Activated T-cell treated with anti-CD3 and anti-CD28 coated beads, Interleukin-2, amount 50 U/mL, for 48 hours (primary cell): ENCODE data around the gene NRCAM.

Experiments used
- DNase-seq, 2 experiments: peaks; one replicate each; pipeline ENCODE4 v3.0.0-alpha.2; 2020

NRCAM gene

DNA sequence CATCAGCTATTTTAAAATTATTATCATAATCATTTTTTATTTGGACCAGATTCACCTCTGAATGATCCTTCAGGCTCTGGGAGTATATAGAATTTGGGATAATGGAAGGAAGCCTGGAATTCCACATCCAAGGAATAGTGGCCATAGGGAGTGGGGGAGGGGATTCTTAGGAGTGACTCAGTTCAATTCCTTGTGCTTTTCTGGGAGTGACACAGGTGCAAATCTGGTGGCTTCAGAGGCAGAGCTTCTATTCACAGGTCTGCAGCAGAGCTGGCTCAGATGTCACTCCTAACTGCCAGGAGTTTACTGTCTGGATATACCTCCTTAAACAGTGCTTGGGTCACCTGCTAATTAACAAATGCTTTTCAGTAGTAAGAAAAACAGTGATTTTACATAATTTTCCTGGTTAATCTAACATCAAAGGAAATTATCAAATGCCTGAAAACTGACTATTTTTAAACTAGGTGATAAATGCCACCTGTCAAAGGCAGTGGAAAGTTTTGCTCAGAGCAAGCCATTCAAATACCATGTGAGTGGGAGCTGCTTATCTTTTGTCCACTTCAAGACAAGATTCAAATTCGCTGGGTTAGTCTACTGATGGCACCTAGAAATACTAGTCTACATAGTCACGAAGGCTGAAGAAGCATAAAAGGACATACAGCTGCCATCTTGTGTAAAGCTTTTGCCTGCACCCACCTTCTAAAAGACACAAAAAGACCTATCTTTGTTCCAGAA, 219.4 kb downstream of the NRCAM start:
- no peak for DNase-seq

DNA sequence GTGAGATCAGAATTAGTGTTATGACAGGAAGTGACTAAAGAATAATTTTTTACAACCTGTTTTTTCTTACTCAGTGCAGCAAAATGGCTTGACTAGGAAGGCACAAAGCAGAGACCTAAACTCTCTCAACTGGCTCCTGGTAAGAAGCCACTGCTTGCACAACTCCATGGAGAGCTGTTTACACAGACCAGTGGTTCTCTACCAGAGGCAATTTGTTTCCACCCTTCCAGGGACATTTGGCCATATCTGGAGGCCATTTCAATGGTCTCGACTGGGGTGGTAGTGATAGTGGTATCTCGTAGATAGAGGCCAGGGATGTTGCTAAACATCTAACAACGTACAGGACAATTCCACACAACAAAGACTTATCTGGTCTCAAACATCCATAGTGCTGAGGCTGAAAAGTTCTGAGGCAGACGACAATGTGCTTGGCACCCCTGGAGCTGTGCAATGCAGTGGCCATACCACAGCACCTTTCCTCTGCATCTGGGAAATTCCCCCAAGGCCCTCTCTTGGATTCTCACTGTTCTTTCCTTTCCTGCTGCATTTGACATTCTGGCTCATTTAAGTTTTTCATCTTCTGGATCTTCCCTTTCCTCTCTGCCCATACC, 220.7 kb downstream of the NRCAM start:
- DNase-seq, result no peak

DNA sequence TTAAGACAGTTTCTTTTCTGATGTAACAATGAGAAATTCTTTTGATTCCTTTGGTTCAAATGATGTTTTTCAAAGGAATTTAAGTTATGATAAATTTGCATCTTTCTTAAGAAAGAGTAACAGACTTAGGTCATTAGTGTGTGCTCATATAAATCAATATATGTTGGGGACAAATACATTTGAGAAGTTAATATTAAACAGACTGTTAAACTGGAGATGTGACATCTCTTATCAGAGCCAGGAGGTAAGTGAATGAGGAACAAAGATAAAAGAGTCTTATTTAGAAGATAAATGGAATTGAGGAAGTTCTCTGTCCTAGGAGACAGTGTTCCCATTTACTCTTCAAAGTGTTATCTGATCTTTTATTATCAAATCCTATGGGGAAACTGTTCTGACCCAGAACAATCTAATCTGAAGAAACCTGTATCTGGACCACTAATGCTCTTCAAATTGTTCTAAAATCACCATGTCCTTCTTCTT, 221.2 kb downstream of the NRCAM start:
- DNase-seq, result no peak

DNA sequence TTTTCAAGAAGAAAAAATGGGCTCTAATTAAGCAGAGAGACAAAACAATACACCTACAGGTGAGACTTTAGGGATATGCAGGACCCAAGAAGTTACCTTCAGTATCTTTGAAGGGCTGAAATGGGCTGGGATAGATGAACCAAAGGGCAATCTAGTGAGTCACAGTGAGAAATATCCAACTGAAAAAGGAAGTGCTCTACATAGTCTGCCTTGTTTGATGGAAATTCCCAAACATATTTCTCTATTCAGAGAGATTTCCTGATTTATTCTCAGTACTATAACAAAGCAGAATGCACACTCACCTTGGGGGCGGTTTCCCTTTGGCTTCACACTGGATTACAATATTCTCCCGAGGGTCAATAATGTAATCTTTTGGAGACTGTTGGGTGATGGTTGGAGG, 222.0 kb downstream of the NRCAM start:
- no peak for DNase-seq

DNA sequence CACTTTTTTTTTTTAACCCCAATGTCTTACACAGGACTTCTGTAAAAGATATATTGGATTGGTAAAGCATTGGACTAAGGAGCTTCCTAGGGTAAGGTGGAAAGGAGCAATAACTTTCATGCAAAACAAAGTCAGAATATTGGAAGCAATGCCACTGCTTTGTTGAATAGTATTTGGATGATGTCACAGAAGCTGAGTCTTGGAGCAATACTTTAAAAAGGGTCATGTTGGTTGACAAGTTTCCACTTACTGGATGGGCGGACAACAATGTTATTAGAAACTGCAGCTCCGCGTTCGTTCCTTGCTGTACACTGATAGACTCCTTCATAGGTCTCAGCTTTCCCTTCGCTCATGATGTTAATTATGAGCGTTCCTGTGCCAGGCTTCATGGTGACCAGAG, 224.2 kb downstream of the NRCAM start:
- DNase-seq, result no peak

DNA sequence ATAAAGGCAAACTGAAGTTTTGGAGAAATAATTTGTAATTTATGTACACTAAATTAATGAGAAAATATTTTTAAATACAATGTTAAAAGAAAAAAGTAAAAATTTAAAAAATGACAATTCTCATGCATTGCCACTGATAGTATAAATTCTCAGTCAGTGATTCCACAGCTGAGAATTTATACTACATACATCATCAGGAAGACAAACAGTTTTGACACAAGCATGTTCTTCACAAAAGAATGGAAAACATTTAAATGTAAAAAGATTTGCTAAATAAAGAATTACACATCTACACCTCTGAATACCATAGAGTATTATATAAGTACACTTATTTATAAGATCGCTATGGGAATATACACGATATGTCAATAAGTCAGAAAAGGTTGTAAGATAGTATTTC, 225.0 kb downstream of the NRCAM start:
- DNase-seq, result no peak

DNA sequence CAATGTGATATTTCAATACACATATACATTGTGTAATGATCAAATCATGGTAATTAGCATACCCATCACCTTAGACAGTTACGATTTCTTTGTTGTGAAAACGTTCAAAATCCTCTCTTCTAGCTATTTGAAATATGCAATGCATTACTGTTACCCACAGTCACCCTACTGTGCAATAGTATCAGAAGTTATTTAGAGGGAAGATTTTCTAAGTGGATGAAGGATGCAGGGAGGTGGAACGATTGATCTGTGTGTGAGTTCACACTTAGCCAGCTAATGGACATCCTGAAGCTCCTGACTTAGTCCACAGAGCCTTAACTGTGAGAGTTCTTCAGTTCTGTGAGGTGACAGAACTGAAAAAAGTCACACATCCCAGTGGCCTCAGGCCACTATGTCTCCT, 228.9 kb downstream of the NRCAM start:
- DNase-seq, result no peak

DNA sequence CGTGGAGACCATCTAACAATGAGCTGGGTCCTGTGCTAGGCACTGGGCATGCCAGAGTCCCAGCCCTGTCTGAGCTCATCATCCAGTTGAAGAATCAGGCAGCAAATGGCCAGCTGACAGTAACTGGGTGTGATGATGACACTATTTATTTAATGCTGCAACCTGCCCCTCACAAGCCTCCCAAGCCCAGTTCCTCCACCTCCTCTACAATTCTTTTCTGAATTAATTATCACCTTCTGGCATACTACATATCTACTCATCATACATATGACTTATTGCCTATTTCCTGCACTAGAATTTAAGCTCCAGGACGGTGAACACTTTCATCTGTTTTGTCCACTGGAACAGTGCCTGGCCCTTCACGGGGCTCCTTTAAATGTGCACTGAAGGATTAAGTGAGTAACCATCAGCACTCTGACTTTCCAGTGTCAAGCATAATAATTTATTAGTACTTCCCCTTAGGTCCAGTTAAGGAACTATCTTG, 229.4 kb downstream of the NRCAM start:
- no peak for DNase-seq

DNA sequence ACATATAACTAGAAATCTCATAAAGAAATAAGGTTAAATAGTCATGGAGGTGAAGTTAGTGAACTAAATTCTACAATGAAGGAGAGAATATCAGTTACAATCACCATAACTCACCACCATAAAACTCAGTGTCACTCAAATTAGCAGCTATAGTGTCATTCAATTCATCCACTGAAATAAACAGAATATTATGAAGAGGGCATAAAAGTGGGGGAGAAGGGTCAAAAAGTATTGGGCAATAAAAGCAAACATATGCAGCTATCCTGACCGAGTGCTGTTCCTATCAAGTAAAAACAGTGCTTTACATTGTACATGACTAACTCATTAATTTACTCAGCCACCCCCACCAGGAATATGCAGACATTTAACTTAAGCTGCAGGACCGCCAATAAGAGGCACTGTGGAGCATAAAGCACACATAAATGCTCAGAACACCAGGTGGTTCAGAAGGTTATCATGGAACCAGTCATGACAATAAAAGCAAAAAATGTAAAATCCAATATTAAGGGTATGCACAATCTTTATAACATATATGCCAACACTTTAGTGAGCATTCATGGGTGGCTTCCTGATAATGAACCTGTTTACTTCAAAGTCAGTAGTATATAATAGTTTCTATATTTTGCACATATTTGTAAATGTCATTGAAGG, 230.6 kb downstream of the NRCAM start:
- DNase-seq, result no peak

DNA sequence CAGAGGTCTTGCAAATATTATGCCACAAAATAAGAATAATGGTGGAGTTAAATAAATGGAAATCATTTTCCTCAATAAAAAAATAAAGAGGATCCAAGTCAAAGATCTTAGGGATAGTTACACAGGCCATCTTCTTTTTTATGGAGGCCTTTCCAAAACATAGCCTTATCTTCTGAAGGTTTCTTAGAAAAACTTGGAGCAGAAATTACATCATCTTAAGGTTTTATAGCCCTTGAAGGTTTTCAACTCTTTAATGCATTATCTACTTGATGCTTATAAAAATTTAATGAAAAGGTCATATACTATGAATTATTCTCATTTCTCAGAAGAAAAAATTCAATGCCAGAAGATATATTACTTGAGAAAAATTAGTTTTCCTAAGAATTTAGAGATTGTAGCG, 231.8 kb downstream of the NRCAM start:
- no peak for DNase-seq

DNA sequence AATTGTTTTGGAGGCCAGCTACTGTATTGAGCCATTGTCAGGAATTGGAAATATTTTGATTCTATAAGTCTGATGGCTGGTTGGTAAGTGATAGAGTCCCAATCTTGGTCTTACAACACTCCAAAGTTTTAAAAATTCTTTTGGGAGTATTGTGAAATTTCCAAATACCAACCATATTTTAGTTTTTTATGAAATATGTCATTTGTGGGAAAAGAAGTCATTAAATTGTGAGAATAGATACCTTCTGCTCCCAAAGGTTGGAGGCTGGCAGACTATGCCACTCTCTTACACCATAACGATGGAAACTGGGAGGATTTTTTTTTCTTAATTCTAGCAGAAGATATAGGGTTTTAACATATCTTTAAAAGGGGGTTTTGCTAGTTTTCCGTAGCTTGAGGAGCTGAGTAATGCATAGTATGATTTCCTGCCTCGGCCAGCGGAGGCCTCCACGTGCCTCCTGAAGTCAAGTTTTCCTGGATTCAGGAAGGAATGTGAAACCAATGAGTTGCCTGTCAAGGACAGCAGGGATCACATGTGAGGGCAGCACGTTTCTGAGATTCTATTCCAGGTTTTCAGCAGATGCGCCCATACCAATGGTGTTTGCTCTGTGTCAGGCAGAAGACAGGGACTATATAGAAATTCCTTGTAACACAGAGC, 233.9 kb downstream of the NRCAM start:
- DNase-seq, result no peak

DNA sequence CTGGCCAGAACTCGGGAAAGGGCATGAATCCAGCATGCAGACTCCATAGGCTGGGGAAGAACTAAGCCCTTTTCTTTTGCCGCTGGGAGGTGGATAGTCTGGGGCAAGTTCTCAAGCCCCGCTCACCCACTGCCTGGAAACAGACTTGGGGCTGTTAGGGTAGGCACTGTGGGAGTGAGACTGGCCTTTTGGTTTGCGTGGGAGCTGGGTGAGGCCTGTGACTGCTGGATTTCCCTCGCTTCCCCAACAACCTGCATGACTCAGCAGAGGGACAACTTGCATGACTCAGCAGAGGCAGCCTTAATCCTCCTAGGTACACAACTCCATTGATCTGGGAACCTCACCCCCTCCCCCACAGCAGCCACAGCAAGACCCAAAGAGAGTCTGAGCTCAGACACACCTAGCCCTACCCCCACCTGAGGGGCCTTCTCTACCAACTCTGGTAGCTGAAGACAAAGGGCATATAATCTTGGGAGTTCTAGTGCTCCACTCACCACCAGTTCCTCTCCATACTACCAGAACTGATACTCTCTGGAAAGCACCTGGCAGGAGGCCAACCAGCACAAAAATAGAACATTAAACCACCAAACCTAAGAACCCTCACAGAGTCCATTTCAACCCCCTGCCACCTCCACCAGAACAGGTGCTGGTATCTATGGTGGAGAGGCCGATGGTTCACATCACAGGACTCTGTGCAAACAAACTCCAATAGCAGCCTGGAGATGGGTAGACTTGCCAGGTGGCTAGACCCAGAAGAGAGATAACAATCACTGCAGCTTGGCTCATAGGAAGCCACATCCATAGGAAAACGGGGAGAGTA, 244.6 kb downstream of the NRCAM start:
- peak in 1 of 2 experiments; percentile 26 for DNase-seq

DNA sequence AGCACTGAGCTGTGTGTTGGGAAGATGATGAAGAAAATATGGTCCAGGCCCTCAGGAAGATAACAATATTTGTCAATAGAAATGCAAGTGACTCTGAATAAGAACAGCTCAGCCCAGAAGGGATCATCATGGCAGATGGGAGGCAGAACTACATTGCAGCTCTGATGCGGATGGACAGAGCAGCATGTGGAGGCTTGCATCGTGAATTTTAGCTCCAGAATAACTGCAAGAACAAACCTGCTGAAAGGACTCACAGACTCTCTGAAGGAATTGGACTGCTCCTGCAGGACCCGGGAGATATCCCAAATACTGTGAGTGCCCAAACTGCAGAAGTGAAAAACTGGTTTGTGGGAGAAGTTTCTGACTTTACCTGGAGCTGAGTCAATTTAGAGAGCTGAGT, 245.4 kb downstream of the NRCAM start:
- no peak for DNase-seq

DNA sequence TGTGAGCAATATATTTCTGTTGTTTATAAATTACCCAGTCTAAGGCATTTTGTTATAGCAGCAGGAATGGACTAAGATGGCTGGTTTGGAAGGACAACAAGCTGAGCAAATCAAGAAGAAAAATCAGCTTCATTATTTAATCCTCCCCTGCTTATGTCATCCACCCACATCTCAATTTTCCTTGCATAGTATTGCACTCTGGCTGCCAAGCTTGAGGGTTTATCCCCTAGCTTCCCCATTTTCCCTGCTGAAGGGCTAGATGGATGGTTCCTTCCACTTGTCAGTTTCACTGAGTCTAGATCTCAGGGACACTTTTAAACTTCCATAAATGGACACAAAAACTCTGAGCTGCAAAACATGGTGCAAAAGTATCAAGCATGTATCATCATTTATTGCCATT, 250.9 kb downstream of the NRCAM start:
- no peak for DNase-seq

DNA sequence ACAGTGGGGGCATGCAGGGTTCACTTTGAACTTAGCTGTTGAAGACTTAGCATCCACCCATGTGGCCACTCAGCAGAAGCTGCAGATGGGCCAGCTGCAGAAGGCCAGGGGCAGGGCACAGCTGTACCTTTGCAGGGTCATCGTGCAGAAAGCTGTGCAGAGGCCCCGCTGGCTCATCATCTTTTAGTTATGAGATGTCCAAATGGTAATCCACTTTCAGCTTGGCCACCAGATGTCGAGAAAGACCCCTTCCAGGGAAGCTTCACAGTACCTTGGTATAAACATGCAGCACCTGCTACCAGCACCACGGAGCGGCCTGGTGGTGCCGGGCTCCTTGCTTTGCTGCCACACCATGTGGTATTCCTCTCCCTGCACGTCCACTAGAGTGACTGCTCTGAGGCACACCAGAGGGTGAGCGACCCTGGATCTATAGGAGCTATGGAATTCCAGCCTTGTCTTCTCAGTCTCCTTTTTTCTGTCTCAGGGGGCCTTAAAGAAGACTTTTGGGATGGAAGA, 251.9 kb downstream of the NRCAM start:
- no peak for DNase-seq

DNA sequence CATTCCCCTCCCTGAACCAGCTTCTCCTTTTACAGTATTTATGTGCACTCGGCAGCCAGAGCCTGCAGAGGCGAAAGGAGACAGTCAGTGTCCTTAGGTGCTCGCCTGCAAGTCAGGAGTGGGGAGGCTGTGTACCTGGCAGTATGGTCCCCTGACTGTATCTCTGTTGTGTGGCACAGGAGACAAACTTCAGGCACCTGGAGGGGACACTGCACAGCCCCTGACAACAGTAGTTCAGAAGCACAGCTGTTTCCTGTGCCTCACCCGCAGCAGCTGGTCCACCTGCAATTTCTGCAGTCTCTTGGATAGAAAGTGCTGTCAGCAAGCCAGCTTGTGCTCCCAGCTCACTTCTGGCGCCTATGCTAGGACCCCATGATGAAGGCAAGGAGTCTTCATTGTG, 252.7 kb downstream of the NRCAM start:
- no peak for DNase-seq

DNA sequence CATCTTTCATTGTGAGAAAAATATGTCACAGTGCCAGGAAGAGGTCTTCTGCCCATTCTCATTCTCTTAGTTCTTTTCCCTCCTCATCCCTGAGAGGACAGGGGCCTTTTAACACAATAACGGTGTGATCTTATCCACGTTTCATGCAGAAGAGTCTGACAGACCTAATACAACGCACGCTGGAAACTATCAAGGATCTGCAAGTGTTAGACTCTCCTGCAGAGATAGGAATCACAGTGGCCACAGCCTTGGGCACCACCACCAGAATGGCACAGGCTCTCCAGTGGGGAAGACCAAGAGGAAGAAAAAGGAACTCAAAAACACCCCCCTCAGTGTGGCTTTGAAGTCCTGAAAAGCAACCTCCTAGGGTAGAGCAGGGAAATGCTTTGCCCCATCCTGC, 253.5 kb downstream of the NRCAM start:
- no peak for DNase-seq

DNA sequence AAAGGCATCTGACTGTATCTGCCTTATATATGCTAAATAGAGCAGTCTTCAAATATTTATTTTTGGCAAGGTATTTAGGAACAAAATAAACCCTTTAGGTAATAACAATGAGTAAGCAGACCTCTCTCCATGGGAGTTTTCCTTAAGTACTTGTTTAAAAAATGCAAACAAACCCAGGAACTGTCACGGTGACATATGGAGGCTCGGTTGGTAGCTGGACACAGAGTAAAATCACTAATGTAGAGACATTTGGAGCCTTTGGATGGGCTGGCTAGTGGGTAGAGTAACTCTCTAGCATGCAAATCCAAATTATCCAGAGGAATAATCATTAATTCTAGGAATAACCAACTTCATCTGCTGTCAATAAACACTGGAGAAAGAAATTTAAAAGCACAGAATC, 254.5 kb downstream of the NRCAM start:
- no peak for DNase-seq

DNA sequence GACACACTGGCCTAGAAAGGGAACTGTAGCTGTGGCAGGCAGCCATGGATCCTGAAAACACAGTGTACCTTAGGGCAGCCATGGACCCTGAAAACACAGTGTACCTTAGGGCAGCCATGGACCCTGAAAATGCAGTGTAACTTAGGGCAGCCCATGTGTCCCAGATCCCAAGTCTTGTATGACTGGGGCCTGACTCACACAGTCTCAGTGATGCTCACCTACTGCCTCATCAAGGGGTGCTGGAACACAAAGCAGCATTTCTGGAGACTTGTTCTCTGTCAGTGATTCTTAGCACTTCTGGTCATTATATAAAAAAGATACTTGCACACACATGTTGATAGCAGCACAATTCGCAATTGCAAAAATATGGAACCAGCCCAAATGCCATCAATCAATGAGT, 255.9 kb downstream of the NRCAM start:
- no peak for DNase-seq

DNA sequence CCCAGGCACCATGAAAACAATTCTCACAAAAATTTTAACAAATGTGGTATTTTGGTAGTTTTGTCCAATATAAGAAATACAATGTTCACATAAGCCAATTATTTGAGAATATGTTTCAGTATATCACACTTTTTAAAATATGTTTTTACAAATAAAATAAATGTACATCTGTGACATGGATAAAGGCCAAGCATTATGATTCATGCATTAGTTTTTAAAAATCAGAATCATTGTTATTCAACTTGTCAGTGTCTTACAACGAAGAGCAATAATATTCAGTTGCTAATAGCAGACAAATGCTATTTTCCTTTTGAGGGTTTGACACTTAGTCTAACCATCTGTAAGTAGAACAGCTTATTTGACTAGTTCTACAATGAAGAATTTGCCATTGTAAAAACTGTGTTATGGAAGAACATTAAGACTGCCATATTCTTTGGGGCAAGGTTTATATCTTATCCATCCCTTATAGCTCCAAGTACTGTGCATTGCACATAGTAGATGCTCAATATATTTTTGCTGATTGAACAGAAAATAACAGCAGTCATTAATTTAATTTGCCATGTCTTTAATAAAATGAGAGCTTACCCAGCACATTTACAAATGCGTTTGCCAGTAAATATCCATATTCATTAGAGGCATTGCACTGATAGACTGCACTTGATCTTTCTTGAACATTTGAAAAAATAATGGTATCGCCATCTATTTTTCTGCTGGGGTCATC, 258.7 kb downstream of the NRCAM start:
- no peak for DNase-seq

DNA sequence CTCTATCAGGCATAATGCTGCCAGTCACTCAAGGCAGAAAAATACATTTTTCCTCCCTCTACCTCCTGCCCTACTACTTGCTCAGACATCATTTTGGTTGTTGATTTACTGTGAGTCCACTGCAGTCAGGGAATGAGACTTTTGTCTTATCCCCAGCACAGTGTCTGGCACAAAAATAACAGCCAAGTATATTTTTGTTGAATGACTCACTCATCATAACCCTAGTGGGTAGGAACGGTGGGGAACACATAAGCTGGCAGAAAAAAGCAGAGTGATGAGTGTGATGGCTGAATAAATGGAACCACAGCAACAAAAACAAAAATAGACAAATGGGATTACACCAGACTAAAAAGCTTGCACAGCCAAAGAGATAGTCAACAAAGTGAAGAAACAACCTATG, 260.2 kb downstream of the NRCAM start:
- DNase-seq, result no peak
